HG02870 (cell line): ENCODE data around the gene ITGB3.
"Not testable (repeated sequence)": the region's sequence is repeated elsewhere in the genome, so short reads cannot be mapped to it uniquely, and the experiment has no call there.

Experiments
- ATAC-seq: cut with Tn5 transposase; IDR thresholded peaks from one replicate; pipeline ENCODE4 v1.9.1; 2021; ENCODE audit warnings: mild to moderate bottlenecking, moderate library complexity; ENCODE audit not compliant: unreplicated experiment

The ITGB3 gene

DNA sequence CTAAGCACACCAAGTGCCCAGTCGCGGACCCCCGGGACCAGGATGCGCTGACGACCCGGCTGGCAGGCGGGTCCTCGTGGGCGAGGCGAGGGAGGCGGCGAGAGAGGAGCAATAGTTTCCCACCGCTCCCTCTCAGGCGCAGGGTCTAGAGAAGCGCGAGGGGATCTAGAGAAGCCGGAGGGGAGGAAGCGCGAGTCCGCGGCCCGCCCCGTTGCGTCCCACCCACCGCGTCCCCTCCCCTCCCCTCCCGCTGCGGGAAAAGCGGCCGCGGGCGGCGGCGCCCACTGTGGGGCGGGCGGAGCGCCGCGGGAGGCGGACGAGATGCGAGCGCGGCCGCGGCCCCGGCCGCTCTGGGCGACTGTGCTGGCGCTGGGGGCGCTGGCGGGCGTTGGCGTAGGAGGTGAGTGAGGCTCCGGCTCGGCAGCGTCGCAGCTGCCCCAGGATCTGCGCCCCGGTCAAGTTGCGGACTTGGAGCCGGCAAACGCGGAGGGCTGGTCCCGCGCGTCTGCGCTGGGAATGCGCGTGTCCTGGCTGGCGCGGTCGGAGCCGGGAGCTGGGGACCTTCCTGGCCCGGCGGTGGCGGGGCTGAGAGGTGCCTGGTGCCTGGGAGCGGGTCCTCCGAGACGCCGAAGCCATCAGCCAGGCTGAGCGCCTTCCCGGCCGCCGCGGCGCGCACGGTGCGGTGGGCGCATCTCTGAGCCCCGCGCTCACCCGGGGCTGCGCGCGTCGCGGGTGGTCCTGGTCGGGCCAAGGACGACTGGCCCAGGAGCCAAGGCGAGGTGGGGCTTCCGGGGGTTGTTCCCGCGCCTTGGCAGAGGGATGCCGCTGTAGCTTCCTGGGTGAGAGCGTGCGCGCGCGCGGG, at the start of gene ITGB3:
Gene ITGB3 (plus strand): TSS at position 287 of the 862 bp plus-strand sequence. CDS start 35 bp downstream, at position 322.
- peak; percentile 69 for ATAC-seq

DNA sequence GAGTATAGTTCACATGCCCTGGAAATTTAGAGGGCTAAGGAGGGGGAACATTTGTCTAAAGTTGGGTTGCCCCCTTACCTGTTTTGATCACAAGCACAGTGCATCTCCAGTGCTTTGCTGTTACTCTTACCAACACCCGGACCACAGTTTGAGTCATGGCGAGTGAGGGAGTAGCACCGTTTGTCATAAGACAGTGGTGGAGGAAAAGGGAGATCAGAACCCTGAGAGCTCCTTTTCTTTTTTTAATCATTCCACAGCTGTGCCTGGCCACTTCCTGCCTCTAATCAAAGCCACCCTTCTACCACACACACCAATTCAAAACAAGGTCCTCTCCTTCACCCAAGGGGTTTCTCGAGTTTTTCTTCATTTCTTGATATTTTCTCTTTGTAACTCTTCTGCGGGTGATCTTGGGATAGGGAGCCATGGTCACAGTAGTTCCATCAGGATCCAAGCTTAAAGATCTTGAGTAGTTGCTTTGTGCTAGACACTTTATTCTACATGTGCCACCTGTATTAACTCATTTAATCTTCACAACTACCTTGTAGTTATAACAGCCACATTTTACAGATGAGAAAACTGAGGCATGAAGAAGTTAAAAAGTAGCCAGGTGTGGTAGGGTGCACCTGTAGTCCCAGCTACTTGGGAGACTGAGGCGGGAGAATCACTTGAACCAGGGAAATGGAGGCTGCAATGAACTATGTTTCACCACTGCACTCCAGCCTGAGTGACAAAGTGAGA, 49.5 kb upstream of the ITGB3 start:
- no peak for ATAC-seq

DNA sequence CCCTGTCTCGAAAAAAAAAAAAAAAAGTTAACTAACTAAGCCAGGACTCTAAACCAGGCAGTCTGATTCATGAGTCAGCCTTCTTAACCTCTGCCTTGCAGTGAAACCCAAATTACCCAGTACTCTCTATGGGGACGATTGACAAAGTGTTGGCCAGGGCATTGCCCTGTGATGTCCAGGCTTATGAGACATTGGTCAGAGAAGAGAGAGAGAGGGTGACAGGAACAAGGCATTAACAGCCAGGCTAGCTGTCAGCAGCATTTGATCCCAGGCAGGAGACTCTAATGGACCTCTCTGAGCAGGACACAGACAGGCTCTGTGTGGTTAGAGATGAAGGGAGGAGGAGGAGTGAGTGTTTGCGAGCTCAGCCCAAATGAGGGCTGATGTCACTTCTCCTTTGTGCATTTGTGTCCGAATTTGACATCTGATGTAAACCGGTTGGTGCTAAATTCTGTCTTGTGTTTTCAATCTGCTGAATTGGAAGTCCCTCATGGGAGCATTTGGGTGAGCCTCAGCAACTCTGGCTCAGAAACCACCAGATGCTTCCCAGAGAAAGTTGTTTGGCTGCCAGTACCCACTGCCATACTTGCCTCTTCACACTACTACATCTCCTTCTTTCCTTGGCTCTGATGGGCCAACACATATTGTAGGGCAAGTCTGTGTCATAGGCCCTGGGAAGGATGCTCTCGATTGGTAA, 48.8 kb upstream of the ITGB3 start:
- ATAC-seq = no peak

DNA sequence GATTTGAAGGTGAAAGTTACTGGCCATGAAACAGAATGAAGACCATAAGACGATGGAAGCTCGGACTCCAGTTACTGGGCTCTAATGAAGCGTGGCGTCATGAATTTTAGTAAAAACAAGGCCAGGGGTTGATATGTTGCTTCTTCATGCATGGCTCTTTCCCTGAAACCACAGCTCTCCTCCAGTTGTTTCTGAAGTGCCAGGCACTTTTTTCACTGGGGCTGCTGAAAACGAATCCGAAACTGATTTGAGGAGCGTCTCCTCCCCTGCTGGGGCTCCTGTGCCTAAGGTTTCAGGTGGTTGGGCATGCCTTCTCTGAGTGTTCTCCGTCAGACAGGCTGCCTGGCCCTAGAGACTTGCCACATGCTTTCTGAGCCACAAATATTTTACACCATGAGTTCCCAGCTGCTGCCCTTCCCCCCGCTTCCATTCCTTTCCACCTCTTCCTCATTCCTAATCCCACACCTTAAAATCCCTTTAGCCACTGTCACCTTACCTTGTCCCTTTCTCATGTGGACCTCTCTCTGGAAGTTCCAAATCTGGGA, 48.1 kb upstream of the ITGB3 start:
- no peak for ATAC-seq

DNA sequence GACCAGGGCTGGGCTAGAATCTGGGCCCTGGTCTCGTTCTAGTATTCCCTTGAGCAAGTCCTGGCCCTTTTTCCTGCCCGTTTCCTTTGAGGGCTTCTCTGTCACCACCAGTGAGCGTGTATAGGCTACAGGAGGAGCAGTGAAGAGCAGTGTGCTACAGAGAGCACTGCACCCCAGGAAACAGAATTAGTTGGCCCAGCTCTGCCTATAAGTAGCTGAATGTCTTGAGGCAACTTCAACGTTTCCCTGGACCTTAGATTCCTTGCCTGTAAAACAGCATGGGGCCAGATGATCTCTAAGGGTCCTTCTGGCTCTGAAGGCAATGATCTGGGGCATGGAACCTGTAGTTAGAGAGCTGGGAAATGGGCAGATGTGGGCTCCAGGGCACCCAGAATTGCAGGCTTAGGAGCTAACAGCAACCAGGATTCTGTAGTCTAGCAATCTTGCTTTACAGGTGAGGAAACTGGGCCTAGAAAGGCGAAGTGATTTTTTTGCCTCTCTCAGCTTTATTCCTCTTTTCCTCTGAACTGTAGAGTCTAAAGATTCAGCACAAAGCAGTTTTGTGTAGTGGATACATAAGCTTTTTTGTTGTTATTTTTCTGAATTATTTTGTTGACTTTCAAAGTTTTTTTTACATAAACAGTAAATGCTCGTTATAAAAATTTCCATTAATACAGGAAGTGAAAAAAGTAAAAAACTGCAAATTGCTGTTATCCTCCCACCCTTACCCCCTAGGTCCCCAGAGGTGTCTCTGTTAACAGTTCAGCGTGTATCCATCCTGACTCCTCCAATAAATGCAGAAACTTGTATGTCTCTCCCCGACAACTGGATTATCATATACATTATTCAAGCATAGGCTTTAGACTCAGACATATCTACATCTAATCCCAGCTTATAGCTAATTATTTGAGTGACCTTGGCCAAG, 46.2 kb upstream of the ITGB3 start:
- ATAC-seq = no peak

DNA sequence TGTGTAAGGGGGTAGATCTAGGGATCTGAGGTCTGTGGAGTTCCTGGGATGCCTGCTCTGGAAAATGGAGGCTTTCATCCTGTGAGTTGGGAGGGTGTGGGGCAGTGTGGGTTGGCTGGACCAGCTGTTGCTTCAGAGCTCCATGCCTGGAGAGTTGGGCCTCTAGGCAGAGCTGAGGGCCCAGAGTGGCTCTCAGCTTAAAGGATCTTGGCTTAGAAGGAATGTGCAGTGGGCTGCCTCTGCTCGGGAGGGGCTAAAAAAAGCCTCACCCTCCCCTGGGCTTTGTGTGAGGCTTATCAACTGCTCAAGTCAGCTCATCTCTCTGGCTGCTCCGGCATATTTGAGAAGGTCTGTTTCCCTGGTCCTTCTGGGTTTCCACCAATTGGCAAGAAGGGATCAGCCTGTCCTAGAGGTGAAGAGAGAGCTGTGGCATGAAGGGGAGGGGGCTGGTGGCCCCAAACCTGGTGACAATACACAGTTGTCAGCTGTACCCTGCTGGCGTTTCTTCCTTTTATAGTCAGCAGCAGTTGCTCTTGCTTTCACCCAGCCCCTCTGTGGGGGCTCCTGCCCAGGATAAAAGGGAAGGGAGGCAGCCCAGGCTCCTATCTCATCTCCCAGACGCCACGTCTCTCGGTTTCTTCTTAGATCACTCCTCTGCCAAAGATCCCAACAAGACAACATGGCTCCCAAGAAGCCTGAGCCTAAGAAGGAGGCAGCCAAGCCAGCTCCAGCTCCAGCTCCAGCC, 44.7 kb upstream of the ITGB3 start, which contains the start of gene MYL4:
Gene MYL4 (plus strand): TSS at position 605 of the 745 bp plus-strand sequence. CDS start 75 bp downstream, at position 680.
- ATAC-seq = no peak

DNA sequence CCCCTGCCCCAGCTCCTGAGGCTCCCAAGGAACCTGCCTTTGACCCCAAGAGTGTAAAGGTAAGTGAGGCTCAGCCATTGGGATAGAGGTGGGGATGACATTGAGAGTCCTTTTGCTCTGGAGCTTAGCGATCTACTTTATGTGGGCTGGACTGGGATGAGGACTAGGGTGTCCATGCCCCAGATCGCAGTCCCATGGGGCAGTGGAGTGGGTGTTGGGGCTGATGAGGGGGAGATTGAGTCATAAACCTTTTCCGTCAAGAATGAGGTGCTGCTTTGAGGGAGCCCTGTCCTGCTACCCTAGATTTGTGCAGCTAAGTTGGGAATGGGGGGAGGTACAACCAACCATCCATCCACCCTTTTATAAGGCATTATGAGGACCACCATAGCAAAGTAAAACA, 44.1 kb upstream of the ITGB3 start:
- ATAC-seq = no peak

DNA sequence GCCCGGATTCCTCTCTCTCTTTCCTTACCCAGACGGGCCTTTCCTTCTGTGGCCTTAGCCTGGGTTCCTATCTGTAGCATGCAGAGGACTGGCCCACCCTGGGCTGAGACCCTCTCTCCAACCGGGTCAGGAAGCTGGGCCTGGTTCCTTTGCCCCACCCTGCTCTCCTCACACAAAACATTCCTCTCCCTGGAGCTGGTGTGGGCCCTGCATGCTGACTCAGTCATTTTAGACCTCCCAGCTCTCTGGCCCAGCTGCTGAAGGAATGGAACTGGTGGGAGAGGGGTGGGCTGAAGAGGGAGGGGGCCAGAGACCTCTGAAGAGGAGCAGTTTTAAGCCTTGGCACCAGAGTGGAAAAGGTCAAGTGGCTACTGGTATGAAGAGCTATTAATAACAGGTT, 43.5 kb upstream of the ITGB3 start:
- no peak for ATAC-seq

DNA sequence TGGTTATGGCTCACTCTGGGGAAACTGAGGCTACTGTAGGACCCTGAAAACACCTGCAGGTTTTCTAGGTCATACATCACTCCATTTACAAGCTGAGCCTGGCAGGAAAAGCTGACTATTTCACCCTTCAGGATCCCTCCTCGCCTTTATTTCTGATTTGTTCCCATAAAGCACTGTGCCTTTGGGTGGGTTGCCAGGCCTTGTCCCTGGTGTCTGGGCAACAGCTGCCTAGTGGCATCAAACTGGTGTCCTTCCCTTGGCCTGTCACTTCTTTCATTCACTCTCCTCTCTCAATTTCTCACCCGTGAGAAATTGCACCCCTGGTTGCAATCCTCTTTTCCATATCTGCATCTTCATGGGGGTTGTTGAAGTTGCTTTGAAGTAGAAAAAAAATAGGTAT, 42.8 kb upstream of the ITGB3 start:
- ATAC-seq = no peak

DNA sequence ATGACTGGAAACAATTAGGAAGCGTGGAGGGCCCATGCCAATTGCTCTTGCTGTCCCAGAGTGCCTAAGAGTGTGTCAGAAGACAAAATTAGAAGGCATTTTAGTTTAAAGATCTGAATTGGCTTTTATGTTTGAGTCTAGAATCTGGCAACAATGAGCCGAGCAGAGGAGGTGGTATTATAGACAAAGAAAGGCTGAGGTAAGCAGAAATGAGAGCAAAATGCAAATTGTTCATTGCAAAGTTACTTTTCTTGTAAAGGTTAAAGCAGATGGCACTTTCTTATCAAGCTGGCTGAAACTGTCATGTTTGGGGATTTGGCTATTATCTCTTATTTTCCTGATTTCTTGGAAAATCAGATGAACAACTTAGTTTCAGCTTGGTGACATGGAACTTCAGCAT, 41.2 kb upstream of the ITGB3 start:
- no peak for ATAC-seq

DNA sequence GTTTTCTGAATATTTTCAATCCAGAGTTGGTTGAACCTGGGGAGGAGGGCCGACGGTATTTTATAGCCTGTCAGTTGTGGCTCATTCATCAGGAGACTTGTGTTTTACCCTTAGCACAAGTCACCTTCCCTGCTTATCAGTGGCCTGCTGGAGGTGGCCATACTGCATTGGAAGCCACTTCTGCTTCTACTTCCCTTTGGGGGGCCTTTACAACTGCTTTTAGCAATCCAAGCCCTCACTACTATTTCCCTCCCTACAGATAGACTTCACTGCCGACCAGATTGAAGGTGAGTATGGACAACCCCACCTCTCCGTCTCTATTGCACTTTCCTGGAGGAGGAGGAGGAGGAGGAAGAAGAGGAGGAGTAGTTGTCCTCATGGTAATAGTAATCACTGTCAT, 40.1 kb upstream of the ITGB3 start:
- no peak for ATAC-seq

DNA sequence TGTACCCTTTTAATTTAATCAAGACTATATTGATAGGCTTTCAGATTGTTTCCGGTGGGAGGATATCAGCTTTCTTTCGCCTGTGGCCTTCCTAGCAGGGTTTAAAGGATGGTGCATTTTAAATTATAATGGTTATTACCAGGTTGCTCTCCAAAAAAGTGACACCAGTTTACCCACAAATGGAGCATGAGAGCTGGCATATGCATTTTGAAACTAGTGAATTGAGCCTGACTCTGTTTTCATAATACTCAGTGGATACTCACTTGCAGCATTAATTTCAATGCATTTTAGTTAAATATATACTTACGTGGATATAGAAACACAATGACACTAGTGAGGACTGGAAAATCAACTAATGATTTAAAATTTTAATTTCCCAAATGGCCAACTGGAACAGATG, 38.7 kb upstream of the ITGB3 start:
- no peak for ATAC-seq

DNA sequence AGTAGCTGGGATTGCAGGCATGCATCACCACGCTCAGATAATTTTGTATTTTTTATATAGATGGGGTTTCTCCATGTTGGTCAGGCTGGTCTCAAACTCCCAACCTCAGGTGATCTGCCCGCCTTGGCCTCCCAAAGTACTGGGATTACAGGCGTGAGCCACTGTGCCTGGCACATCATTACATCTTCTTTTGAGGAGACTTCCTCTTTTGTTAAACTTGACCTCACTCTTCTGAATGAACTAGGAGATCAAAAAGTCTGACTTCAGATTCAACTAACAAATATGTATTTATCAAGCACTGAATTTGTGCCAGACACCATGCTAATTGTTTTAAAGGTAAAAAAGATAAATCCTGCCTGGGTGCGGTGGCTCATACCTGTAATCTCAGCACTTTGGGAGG, 36.8 kb upstream of the ITGB3 start:
- ATAC-seq = not testable (repeated sequence)

DNA sequence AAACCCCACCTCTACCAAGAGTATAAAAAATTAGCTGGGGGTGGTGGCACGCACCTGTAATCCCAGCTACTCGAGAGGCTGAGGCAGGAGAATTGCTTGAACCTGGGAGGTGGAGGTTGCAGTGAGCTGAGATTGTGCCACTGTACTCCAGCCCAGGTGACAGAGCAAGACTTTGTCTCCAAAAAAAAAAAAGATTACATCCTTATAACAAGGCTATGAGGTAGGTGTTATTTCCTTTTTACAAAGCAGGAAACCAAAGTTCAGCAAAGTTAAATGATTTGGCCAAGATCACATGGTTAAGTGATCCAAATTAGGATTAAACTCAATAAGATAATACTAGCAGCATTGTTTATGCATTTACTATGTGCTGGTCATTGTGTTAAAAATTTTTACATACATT, 36.3 kb upstream of the ITGB3 start:
- not testable (repeated sequence) for ATAC-seq

DNA sequence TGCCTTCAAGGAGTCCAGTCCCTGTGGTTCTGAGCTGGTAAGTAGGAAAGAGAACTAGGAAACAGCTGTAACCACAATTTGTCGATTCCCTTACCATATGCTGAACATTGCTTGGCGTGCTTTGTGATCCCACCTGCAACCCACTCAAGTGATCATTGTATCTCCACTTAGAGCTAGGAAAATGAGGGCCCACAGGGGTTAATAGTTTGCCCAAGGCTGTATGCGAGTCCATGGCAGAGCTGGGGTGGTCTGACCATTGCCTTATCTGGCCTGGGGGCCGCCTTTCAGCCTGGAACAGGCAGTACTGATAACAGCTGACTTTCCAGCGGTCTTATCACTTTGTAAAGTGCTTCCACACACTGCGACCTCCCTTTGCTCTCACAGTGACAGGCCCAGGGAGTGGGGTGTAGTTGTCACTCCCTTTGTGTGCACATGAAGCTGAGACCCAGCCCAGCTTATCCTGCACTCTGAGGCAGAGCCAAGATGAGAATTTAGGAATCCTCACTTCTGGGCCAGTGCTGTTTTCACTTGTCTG, 34.7 kb upstream of the ITGB3 start:
- no peak for ATAC-seq

DNA sequence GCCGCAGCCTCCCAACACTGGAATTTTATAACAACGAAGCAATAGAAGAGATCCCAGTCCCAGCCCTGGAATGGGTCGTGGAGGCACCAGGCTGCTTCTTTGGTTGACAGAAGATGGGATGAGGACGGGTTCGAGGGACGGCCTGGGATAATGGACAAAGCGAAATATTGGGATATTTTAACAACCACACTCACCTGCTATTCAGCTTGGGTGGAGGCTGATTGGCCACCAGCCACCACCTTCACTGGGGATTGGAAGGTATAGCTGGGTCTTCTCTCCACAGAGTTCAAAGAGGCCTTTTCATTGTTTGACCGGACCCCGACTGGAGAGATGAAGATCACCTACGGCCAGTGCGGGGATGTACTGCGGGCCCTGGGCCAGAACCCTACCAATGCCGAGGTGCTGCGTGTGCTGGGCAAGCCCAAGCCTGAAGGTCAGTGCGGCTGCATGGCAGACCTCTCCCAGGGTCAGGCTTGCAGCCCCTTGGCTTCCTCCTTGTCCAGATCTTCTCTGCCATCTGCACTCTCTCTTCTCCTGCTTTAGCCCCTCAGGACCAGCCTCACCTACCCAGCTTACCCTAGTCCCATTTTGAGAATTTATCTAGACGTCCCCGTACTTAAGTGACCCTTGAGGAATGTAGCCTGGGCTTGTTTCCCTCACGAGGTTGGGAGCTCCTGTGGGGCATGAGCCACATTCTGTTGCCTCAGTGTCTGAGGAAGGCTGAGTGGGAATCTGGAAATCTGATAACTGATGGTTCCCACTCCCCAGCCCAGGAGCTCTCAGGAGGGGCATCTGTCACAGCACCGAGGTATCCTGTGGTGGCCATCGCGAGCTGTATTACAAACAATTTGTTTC, 33.8 kb upstream of the ITGB3 start:
- ATAC-seq = no peak

DNA sequence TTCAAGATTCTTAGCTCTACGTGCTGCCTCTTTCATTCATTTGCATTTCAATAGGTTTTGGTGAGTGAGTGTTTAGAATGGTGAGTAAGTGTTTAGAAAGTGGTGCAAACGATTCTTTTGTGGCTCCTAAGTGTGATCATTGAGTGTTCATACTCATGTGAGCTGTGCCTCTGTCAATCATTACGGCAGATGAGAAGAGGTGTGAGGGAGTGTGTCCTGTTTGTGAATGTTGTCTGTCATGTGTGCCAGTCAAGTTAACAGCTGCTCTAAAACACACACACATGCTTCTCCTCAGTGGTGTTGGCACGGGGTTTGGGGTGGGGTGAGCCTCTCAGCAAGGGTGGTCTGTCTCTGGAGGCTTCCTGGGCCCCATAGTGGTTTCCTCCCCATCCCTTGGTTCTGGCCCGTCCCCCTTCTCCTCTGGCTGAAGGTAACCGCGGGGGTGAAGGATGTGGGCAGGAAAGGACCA, 33.1 kb upstream of the ITGB3 start:
- no peak for ATAC-seq

DNA sequence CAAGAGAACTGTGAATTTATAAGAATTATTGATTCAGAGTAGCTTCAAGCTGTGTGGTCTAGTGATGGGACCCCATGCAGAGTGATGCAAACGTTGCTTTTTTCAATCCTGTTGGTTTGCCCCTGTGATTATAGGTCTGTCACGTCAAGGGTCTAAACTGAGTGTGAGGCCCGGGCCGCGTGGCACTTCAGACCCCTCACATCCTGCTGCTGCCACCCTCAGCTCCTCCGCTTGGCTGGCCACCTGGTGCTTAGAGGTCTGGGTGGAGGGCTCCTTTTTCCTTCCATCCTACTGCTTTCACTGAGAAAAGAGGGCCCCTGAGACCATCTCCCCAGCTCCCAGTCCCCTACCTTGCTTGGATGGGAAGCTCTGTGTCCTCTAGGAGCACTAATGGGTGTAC, 32.5 kb upstream of the ITGB3 start:
- ATAC-seq = no peak
